NCI-H146 treated with DMSO at 0.1 percent for 48 hours (cell line): Measurements from ENCODE around the gene ZNF827.

ENCODE experiments used
- DNase-seq: peaks from one replicate; lab custom pipeline; 2025; ENCODE audit not compliant: unreplicated experiment; lab: John Stamatoyannopoulos, UW

Gene ZNF827

GRCh38 chr4:145722561-145722960 is 216.1 kb downstream of the ZNF827 start:
- DNase-seq = no peak

- DNase-seq = no peak
Observed at GRCh38 chr4:145720656-145721055, 218.0 kb downstream of the ZNF827 start.

- no peak for DNase-seq
Observed at GRCh38 chr4:145719752-145720624, 218.6 kb downstream of the ZNF827 start.

- DNase-seq = no peak
Observed at GRCh38 chr4:145716661-145717200, 221.9 kb downstream of the ZNF827 start.

GRCh38 chr4:145716200-145716599 is 222.4 kb downstream of the ZNF827 start:
- no peak for DNase-seq

- DNase-seq = no peak
Observed at GRCh38 chr4:145709843-145710242, 228.8 kb downstream of the ZNF827 start.

- peak; percentile 47 for DNase-seq
Observed at GRCh38 chr4:145709336-145709735, 229.3 kb downstream of the ZNF827 start.
